Measurements from ENCODE around the gene PDCD5. TPM values are rescaled to one million over a fixed set of nuclear protein-coding genes. Genes with fewer than 3 reads are reported as not detected.

The PDCD5 gene
- polyA plus RNA-seq, 1 donor from 2014 or later: 101 TPM

DNA sequence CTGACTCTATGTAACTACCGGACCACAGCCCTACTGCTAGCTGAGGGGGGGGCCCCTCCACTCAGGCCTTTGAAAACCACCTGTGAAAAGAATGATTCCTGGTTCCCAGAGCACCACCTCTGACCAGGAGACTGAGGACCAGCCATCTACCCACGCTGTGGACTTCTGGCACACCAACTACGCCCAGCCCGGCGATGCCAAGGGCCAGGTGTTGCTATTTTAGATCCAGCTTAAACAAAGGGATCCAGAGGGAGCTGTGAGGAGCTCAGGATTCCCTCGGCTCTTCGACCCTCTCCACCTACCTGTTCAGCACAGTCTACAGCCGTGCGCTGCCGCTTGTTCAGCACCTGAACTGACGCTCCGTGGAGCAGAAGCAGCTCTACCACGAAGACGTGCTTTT is 23.0 kb downstream of the PDCD5 start:
- peaks cover 0 to 5% (median 3%) of the 10 kb centered on the region in 3 donors for H3K4me1 Mint-ChIP-seq
- H3K27ac Mint-ChIP-seq: no peak overlapping the region
- H3K36me3 Mint-ChIP-seq: peaks cover 4% of the 10 kb centered on the region
- no peaks in the 10 kb centered on the region for H3K9me3 Mint-ChIP-seq
- no peak overlapping the region for H3K4me3 Mint-ChIP-seq
- no peaks in the 10 kb centered on the region for H3K27me3 Mint-ChIP-seq

DNA sequence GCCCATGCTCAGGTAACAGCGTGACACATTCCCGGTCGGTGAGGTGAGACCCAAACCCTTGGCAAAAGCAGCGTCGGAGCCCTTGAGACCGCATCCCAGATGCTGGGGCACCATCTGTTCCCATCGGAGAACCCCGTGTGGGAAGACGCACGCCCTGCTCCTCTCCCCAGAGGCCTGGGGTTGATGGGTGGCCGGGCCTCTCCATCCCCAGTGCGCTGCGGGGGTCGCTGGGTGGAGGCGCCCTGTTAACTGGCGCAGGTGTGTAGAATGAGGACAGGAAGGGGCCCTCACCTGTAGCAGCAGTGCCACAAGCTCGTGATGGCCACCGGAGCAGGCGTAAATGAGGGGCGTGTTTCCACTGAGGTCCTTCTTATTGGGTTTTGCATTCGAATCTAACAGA is 24.6 kb downstream of the PDCD5 start:
- H3K27ac Mint-ChIP-seq: no peak overlapping the region
- H3K36me3 Mint-ChIP-seq: peaks cover 7% of the 10 kb centered on the region
- no peaks in the 10 kb centered on the region for H3K27me3 Mint-ChIP-seq
- no peaks in the 10 kb centered on the region for H3K9me3 Mint-ChIP-seq
- no peak overlapping the region for H3K4me3 Mint-ChIP-seq
- H3K4me1 Mint-ChIP-seq: no peaks in the 10 kb centered on the region

DNA sequence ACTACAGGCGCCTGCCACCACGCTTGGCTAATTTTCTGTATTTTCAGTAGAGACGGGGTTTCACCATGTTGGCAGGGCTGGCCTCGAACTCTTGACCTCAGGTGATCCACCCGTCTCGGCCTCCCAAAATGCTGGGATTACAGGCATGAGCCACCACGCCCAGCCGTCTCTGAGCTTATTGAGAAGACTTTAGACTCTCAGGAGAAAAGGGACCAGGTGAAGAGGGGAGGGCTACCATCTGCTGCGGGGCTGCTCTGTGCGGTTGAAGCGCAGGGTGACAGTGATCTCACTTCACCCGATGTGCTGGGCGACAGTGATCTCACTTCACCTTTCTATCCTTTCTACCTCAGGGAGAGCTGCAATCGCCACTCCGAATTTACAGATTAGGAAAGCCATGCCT is 25.3 kb downstream of the PDCD5 start:
- Mint-ChIP-seq H3K4me3 (no peak overlapping the region), H3K9me3 (no peaks in the 10 kb centered on the region), H3K27me3 (no peaks in the 10 kb centered on the region), H3K36me3 (peaks cover 7% of the 10 kb centered on the region), H3K27ac (no peak overlapping the region), H3K4me1 (no peaks in the 10 kb centered on the region)

DNA sequence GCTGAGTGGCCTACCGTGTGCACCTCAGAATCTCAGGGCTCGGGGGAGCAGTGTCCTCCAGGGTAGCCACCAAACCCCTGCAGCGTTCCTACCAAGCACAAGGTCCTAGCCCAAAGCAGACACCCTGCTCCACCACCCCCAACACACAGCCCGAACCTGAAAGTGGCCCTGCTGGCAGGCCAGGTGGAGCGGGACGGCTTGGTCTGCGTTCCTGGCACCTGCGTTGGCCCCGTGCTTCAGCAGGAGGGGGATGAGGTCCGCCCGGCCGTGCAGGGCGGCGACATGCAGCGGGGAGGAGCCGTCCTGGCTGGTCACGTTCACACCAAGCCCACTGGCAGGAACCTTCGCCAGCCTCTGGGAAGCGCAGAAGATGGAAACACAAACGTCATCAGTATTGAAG is 26.5 kb downstream of the PDCD5 start:
- Mint-ChIP-seq H3K27me3 (no peaks in the 10 kb centered on the region), H3K27ac (no peak overlapping the region), H3K9me3 (no peaks in the 10 kb centered on the region), H3K4me1 (no peaks in the 10 kb centered on the region), H3K36me3 (peaks cover 7% of the 10 kb centered on the region), H3K4me3 (no peak overlapping the region)

DNA sequence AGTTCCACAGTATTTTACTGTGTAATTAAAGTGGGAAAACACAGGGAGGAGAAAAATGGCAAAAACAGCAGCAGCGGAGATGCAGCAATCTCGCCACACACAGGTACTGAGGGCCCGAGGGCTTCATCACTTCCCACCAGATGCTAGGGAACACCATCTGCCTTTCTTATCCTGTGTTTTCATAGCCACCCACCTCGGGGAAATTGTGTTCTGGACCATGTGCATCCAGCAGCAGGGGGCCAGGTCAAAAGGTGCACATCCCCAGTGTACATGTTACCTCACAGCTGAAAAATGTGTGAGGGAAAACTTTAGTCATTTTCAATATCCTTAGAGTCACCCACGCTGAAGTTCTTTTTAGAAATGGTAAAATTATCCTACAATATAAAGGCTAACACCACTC is 30.2 kb downstream of the PDCD5 start:
- H3K9me3 Mint-ChIP-seq: peaks cover 0 to 3% (median 0%) of the 10 kb centered on the region in 3 donors
- H3K36me3 Mint-ChIP-seq: peaks cover 17% of the 10 kb centered on the region
- H3K27ac Mint-ChIP-seq: no peak overlapping the region
- H3K27me3 Mint-ChIP-seq: no peaks in the 10 kb centered on the region
- H3K4me3 Mint-ChIP-seq: no peak overlapping the region
- H3K4me1 Mint-ChIP-seq: no peaks in the 10 kb centered on the region

DNA sequence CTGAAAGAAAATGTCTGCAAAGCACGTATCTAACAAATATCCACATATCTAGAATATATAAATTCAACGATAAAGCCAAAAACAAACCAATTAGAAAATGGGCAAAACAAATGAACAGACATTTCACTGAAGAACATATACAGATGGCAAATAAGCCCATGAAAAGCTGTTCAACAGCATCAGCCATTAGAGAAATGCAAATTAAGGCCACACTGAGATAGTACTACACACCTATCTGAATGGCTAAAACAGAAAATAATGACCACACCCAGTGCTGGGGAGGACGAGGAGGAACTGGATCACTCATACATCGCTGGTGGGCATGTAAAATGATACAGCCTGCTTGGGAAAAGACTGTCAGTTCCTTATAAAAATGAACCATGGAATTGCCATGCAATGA is 32.0 kb downstream of the PDCD5 start:
- Mint-ChIP-seq H3K36me3 (peaks cover 15% of the 10 kb centered on the region), H3K4me3 (no peak overlapping the region), H3K4me1 (no peaks in the 10 kb centered on the region), H3K9me3 (peaks cover 0 to 3% (median 0%) of the 10 kb centered on the region in 3 donors), H3K27ac (no peak overlapping the region), H3K27me3 (no peaks in the 10 kb centered on the region)

DNA sequence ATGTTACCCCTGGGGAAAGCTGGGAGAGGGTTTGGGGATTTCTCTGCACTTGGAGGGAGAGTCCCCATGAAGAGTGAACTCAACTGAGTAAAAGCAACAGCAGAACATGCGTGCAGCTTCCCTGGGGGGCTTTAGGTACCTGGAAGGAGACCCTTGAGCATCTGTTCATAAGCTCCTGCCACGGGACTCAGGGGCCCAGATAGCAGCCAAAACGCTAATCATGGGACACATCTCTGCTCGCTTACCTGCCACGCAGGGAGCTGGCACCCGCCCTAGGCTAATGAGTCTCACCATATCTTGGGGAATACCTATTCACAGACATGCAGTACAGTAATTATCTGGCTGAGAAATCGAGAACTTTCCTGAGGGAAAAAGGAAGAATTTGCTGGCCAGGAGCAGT is 33.9 kb downstream of the PDCD5 start:
- Mint-ChIP-seq H3K4me1 (no peaks in the 10 kb centered on the region), H3K4me3 (no peak overlapping the region), H3K27me3 (no peaks in the 10 kb centered on the region), H3K9me3 (peaks cover 0 to 3% (median 0%) of the 10 kb centered on the region in 3 donors), H3K27ac (no peak overlapping the region), H3K36me3 (peaks cover 13% of the 10 kb centered on the region)

DNA sequence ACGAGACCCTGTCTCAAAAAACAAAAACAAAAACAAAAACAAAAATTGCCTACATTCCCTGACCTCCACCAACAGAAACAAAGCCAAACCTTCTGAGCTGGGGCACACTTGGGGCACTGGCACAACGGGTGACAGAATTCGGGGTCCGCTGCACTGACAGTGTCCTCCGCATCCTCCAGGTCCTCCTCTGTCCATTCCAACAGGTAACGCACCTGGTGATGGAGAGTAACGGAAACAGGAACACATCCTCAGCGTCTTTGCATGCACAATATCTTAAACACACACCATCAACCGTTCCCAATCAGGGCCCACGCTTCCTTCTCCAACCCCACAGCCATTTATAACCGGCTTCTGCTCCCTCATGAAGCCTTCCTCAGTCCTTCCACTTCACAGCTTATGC is 34.6 kb downstream of the PDCD5 start:
- peaks cover 13% of the 10 kb centered on the region for H3K36me3 Mint-ChIP-seq
- H3K9me3 Mint-ChIP-seq: peaks cover 0 to 3% (median 0%) of the 10 kb centered on the region in 3 donors
- no peak overlapping the region for H3K27ac Mint-ChIP-seq

DNA sequence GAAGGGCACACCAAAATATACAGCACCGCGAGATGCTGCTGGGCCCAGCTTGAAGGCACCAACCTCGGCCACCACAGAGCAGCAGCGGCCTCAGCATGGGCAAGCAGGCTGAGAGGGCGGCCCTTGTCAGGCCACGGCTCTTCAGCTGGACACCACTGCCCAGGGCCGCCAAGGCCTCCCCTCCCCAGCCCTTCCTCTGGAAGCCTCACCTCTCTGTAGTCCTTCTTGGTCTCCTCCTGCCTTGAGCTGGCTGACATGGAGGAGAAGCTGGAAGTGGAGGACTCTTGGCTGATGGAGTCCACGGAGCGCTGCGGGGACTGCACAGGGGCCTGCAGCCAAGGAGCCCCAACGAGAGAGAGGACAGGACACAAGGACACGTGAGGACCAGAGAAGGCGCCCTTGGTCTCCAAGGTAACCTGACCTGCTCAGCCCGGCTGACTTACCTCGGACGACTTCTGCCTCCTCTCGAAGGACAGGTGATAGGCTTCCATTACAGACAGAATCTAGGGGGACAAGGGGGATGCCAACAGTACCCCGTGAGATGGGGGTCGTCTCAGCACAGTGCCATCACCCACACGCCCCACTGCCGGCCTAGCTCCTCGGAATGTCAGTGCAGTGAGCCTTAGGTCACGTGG is 38.2 kb downstream of the PDCD5 start:
- H3K4me1 Mint-ChIP-seq: no peaks in the 10 kb centered on the region
- no peak overlapping the region for H3K4me3 Mint-ChIP-seq
- no peak overlapping the region for H3K27ac Mint-ChIP-seq
- no peaks in the 10 kb centered on the region for H3K9me3 Mint-ChIP-seq
- no peaks in the 10 kb centered on the region for H3K27me3 Mint-ChIP-seq
- H3K36me3 Mint-ChIP-seq: peaks cover 16% of the 10 kb centered on the region

More for the DNA sequence above, 34.6 kb downstream of the PDCD5 start:
- no peak overlapping the region for H3K4me3 Mint-ChIP-seq
- H3K27me3 Mint-ChIP-seq: no peaks in the 10 kb centered on the region
- H3K4me1 Mint-ChIP-seq: no peaks in the 10 kb centered on the region

DNA sequence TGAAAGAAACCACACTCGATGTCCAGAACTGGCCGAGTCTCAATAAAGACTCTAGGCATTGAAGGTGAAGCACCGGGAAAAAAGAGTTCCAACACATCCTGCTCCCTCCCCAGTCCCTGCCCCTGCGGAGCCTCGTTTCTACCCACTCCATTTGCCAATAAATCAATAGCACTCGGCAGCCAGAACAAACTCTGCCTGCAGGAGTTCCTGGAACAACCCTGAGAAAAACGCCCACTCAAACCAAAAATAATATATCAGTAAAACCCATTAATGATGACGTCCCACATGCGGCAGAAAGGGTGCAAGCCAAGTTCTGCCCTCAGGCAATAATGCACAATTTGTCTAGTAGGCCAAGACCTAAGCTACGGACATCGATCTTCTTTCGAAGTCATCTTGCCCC is 41.0 kb downstream of the PDCD5 start:
- no peak overlapping the region for H3K27ac Mint-ChIP-seq
- H3K9me3 Mint-ChIP-seq: no peaks in the 10 kb centered on the region
- H3K27me3 Mint-ChIP-seq: no peaks in the 10 kb centered on the region
- no peak overlapping the region for H3K4me3 Mint-ChIP-seq
- peaks cover 17% of the 10 kb centered on the region for H3K36me3 Mint-ChIP-seq
- no peaks in the 10 kb centered on the region for H3K4me1 Mint-ChIP-seq

DNA sequence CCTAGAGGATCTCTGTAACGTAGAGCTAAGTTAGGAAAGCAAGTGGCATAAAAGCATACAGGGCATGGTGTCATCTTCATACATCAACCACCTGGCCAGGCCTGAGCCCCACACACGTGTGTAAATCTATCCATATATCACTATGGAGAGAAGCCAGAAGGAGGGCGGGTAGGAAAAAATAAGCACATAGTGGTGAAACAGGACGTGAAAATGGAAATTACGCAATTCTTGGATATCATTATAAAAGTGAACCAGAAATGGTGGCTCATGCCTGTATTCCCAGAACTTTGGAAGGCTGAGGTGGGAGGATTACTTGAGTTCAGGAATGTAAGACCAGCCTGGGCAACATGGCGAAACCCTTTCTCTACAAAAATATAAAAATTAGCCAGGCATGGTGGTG is 43.4 kb downstream of the PDCD5 start:
- no peak overlapping the region for H3K4me3 Mint-ChIP-seq
- peaks cover 18% of the 10 kb centered on the region for H3K36me3 Mint-ChIP-seq
- no peaks in the 10 kb centered on the region for H3K27me3 Mint-ChIP-seq
- H3K9me3 Mint-ChIP-seq: no peaks in the 10 kb centered on the region
- no peaks in the 10 kb centered on the region for H3K4me1 Mint-ChIP-seq
- H3K27ac Mint-ChIP-seq: no peak overlapping the region

DNA sequence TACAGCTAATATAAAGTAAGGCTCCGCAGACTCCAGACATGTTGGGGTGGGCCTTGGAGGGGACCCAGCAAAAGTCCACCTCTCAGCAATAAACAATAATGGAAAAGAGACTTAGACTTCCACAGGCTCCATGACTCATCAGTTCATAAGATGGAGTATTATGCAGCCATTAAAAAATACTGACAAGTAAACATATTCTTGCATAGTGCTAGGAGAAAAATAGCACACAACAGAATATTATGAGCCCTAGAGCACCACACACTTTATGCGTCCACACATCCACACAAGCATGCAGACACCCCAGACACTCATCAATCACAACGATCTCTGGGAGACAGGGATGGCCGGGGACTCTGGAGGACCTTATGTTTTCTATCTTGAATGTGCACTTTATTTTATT is 46.0 kb downstream of the PDCD5 start:
- no peak overlapping the region for H3K4me3 Mint-ChIP-seq
- peaks cover 16% of the 10 kb centered on the region for H3K36me3 Mint-ChIP-seq
- no peaks in the 10 kb centered on the region for H3K4me1 Mint-ChIP-seq
- H3K9me3 Mint-ChIP-seq: no peaks in the 10 kb centered on the region
- no peaks in the 10 kb centered on the region for H3K27me3 Mint-ChIP-seq
- no peak overlapping the region for H3K27ac Mint-ChIP-seq

DNA sequence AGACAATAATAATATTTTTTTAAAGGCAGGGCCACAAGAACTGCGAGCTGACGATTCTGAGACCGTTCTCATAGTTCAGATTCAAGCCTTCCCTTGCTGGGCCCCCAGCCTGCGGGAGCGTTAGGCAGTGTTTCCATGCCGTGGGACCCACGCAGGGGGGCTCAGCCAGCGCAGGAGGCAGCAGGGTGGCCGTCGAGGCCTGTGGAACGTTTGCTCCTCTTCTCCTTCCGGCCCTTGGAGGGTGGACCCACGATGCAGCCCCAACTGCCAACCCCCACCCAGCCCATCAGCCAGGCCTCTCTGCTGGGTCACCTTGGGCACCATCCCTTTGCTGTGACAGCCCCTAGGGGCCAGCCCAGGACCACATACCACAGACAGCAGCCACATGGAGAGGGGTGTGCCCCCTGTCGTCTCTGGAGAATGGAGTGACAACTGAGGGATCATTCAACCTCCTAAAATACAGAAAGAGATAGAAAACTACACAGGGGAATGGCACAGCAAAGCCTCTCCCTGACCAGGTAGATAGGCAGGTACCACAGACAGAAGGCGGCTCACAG is 46.8 kb downstream of the PDCD5 start:
- Mint-ChIP-seq H3K27ac (no peak overlapping the region), H3K4me1 (no peaks in the 10 kb centered on the region), H3K4me3 (no peak overlapping the region), H3K9me3 (no peaks in the 10 kb centered on the region), H3K36me3 (peaks cover 9% of the 10 kb centered on the region), H3K27me3 (no peaks in the 10 kb centered on the region)

DNA sequence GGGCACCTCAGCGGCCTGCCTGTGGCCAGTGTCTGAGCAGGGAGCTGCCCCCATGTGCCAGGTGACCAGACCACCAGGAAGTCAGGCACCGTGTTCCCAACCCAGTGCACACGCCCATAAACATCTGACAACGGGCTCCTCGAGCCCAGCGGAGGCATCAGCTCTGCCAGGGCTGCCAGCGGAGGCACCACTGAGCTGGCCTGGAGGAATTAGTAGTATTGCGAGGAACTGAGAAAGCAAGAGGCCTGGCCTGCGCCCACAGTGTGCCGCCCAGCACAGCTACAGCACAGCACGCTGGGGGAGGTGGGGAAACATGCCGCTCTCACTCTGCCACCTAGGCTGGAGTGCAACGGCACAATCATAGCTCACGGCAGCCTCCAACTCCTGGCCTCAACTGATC is 49.3 kb downstream of the PDCD5 start:
- Mint-ChIP-seq H3K36me3 (peaks cover 7% of the 10 kb centered on the region), H3K4me3 (no peak overlapping the region), H3K27ac (no peak overlapping the region), H3K27me3 (no peaks in the 10 kb centered on the region), H3K4me1 (no peaks in the 10 kb centered on the region), H3K9me3 (no peaks in the 10 kb centered on the region)

DNA sequence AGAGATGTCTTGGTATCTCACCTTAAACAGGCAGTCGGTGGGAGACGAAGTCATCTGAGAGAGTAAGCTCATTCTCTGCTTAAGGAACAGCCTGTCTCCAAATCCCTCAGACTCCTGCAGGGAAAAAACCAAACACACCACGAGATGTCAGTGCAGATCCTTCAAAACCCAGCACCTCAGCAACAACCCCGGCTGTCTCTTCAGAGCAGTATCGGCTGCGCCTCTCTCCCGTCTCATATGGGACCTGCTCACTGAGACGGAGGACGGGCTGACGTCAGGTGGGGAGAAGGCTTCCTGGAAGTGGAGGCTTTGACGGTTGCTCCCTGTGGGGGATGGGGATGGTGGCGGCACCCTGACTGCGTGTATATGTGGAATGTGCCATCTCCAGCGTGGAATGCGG is 50.4 kb downstream of the PDCD5 start:
- Mint-ChIP-seq H3K27ac (no peak overlapping the region), H3K9me3 (no peaks in the 10 kb centered on the region), H3K4me3 (no peak overlapping the region), H3K4me1 (no peaks in the 10 kb centered on the region), H3K36me3 (peaks cover 13% of the 10 kb centered on the region), H3K27me3 (no peaks in the 10 kb centered on the region)
